ENCODE measurements around the gene XG. TPM values are rescaled to one million over a fixed set of nuclear protein-coding genes. Genes with fewer than 3 reads are reported as not detected.
"Not testable (repeated sequence)": the region's sequence is repeated elsewhere in the genome, so short reads cannot be mapped to it uniquely, and the experiment has no call there.

XG gene
- total RNA-seq, 2 experiments from 2014 or later = not detected

DNA sequence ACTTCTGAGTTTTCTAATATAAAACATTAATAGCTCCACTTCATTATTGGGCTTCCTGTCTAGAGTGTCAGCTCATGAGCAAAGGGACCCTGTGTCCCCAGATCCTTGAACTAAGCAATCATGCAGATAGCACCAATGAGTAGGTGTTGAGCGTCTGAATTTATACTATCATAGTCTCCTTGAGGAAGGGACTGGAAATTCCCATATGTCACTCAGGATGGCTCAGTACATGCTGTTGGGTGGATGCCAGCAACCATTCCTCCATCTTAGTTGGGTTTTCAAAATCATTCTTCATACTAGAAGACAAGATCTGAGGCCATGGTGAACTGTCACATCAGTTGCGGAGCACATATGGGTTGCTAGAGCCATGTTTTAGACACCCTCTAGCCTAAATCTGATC is 33.0 kb upstream of the XG start:
- no peak for ATAC-seq

DNA sequence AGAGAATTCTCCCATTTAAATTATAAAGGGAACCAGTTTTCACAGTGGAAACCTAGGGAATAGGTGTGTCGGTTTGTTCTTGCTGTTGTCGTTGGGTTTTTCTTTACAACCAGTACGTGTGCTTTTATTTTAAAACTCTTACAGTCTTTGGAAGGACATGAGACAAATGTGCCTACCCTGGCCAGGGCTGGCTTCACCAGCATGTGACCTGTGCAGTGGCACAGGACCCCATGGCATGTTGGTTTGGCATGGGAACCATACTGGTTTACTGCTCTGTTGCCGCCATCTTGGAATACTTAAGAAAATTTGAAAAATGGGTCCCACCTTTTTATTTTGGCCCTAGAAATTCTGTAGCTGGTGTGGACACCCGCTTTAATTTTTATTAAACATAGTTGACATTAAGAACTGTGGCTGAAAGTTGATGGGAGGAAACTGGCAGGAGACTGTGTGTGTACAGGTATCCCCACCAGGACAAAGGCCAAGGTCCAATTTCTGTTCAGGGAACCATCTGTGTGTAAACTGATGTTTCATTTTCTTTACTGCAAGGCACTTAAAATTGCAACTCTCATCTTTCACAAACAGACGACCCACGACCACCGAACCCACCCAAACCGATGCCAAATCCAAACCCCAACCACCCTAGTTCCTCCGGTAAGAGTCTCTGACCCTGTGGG is 31.9 kb upstream of the XG start:
- Mint-ChIP-seq H3K27ac (no peak overlapping the region), H3K4me3 (no peak overlapping the region), H3K36me3 (ENCODE audit: low read depth) (peaks cover 80% of the 10 kb centered on the region), H3K9me3 (no peaks in the 10 kb centered on the region), H3K27me3 (no peaks in the 10 kb centered on the region), H3K4me1 (ENCODE audit: low read depth) (peaks cover 18% of the 10 kb centered on the region)
- no peak for DNase-seq
- ChIA-PET CTCF (no interaction called here), POLR2A (no interaction called here)
- TF ChIP-seq, protein P1, sequence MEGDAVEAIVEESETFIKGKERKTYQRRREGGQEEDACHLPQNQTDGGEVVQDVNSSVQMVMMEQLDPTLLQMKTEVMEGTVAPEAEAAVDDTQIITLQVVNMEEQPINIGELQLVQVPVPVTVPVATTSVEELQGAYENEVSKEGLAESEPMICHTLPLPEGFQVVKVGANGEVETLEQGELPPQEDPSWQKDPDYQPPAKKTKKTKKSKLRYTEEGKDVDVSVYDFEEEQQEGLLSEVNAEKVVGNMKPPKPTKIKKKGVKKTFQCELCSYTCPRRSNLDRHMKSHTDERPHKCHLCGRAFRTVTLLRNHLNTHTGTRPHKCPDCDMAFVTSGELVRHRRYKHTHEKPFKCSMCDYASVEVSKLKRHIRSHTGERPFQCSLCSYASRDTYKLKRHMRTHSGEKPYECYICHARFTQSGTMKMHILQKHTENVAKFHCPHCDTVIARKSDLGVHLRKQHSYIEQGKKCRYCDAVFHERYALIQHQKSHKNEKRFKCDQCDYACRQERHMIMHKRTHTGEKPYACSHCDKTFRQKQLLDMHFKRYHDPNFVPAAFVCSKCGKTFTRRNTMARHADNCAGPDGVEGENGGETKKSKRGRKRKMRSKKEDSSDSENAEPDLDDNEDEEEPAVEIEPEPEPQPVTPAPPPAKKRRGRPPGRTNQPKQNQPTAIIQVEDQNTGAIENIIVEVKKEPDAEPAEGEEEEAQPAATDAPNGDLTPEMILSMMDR (IDR thresholded peaks at IDR 0.05) = no peak
- ATAC-seq = no peak
- intact Hi-C loops (cut with micrococcal nuclease) = no loop called here

More for the DNA sequence above, 33.0 kb upstream of the XG start:
- Mint-ChIP-seq H3K4me1 (ENCODE audit: low read depth) (peaks cover 18% of the 10 kb centered on the region), H3K4me3 (no peak overlapping the region), H3K27me3 (no peaks in the 10 kb centered on the region), H3K27ac (no peak overlapping the region), H3K9me3 (no peaks in the 10 kb centered on the region), H3K36me3 (ENCODE audit: low read depth) (peaks cover 84% of the 10 kb centered on the region)
- DNase-seq = no peak
- intact Hi-C loops (cut with micrococcal nuclease) = no loop called here
- POLR2A ChIA-PET = no interaction called here
- CTCF ChIA-PET = no interaction called here
- TF ChIP-seq, protein P1 (IDR thresholded peaks at IDR 0.05) = no peak

DNA sequence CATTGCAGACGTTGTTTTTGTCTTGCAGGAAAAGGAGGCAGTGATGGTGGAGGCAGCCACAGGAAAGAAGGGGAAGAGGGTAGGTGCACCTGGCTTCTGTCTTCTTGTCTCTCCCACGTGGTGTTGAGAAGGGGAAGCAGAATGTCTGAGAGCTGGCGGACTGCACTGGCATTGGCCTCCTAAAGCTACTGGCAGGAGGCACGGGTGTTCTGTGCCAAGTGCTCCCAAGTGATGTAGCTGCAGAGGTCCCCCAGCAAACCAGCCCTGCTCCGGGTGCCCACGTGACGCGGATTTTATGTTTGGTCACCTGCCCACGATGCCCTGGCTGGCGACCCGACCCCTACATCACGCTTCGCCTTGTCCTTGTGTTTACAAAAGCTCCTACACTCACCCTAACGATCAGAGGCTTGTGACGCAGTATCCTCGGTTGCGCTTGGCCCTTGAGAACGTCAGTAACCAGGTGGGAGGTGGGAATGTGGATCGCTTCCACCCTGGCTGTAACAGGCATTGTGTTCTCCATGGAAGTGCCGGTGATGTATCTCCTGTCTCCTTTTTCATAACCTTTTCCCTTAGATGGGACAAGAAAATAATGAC is 28.5 kb upstream of the XG start:
- no peaks in the 10 kb centered on the region for H3K27me3 Mint-ChIP-seq
- CTCF ChIA-PET = no interaction called here
- H3K4me3 Mint-ChIP-seq = no peak overlapping the region

DNA sequence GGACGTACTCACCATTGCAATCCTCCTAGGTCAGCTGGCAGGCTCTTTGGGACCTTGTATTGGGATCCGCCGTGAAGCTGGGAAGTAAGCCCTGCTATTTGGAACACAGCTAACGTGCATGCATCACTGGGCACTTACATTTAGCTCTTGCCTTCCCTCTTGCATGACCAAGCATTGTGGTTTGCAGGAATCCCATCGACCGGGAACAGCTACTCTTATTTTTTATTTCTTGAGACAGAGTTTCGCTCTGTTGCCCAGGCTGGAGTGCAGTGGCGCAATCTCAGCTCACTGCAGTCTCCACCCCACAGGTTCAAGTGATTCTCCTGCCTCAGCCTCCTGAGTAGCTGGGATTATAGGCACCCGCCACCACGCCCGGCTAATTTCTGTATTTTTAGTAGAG is 24.6 kb upstream of the XG start:
- H3K4me1 Mint-ChIP-seq (ENCODE audit: low read depth); H3K4me3 Mint-ChIP-seq; DNase-seq; H3K27me3 Mint-ChIP-seq; CTCF ChIA-PET; intact Hi-C loops (cut with micrococcal nuclease); POLR2A ChIA-PET; H3K27ac Mint-ChIP-seq; ATAC-seq; H3K9me3 Mint-ChIP-seq: not testable (repeated sequence)
- H3K36me3 Mint-ChIP-seq (ENCODE audit: low read depth) = peaks cover 57% of the 10 kb centered on the region

More for the DNA sequence above, 28.5 kb upstream of the XG start:
- Mint-ChIP-seq H3K4me1 (ENCODE audit: low read depth) (no peaks in the 10 kb centered on the region), H3K27ac (no peak overlapping the region), H3K36me3 (ENCODE audit: low read depth) (peaks cover 67% of the 10 kb centered on the region), H3K9me3 (no peaks in the 10 kb centered on the region)
- POLR2A ChIA-PET = no interaction called here
- no peak for DNase-seq
- TF ChIP-seq, protein P1 (IDR thresholded peaks at IDR 0.05) = no peak
- intact Hi-C loops (cut with micrococcal nuclease) = no loop called here
- ATAC-seq = no peak

DNA sequence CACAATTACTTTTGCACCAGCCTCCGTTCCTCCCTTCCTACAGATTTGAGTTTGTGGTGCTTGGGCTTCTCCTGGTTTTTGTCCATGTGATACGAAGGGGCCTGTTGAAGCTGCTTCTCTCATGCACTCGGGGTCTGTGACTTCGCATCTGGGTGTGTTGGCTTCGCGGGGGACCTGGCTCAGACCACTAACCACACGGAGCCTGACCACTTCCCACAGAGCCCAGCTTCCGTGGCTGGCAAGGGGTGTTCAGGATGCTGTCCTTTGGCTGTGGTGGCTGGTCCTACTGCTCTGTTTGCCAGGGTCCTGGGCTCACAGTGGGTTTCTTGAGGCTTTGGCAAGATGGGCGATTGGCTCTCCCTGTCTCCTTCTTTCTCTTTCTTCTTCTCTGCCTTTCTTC is 19.8 kb upstream of the XG start:
- H3K4me3 Mint-ChIP-seq = no peak overlapping the region
- DNase-seq (no peak), ATAC-seq (no peak)
- intact Hi-C loops (cut with micrococcal nuclease) = no loop called here
- peaks cover 51% of the 10 kb centered on the region for H3K36me3 Mint-ChIP-seq (ENCODE audit: low read depth)
- ChIA-PET CTCF (no interaction called here), POLR2A (no interaction called here)
- peaks cover 10% of the 10 kb centered on the region for H3K4me1 Mint-ChIP-seq (ENCODE audit: low read depth)
- H3K27me3 Mint-ChIP-seq = no peaks in the 10 kb centered on the region
- TF ChIP-seq, protein P1 (IDR thresholded peaks at IDR 0.05) = no peak
- H3K27ac Mint-ChIP-seq = peak overlapping the region; percentile 28
- H3K9me3 Mint-ChIP-seq = peaks cover 1% of the 10 kb centered on the region

All from activated CD8-positive, alpha-beta T cell treated with anti-CD3 and anti-CD28 coated beads for 36 hours (primary cell).